ENCODE results near the gene OR2W1. TPM values are rescaled to one million over a fixed set of nuclear protein-coding genes. Genes with fewer than 3 reads are reported as not detected.

OR2W1 gene
- not detected in 2 replicates for total RNA-seq

GRCh38 chr6:29045075-29045474, at the start of gene OR2W1:
Gene OR2W1, minus strand, starts transcription at chr6:29045175. Its CDS starts 0 bp downstream, at chr6:29045175.

GRCh38 chr6:29087213-29087612, 42.2 kb upstream of the OR2W1 start, which contains the start of gene OR2B3:
Gene OR2B3, minus strand, starts transcription at chr6:29087313. Its CDS starts 65 bp downstream, at chr6:29087248.

GRCh38 chr6:29005183-29005885, 39.6 kb downstream of the OR2W1 start, which contains the start of gene ZNF311:
Gene ZNF311, minus strand, starts transcription at chr6:29005315. Its CDS starts 1,361 bp downstream, at chr6:29003954.

Other genes starting within 250 kb of the OR2W1 start
- 51.9 and 55.4 TPM in 2 replicates for gene TRIM27, start 121.2 kb downstream of the OR2W1 start, total RNA-seq
- 0.29 and 1.2 TPM in 2 replicates for gene ZNF311, start 39.9 kb downstream of the OR2W1 start, total RNA-seq
- not detected in 2 replicates for gene OR2B3, start 42.1 kb upstream of the OR2W1 start, total RNA-seq
- not detected in 2 replicates for gene OR2J1, start 54.3 kb upstream of the OR2W1 start, total RNA-seq
- gene OR2J3, start 62.9 kb upstream of the OR2W1 start, total RNA-seq, result not detected in 2 replicates
- gene OR2J2, start 125.7 kb upstream of the OR2W1 start, total RNA-seq, result not detected in 2 replicates